Type B pancreatic cell (in vitro differentiated cells): ENCODE measurements around the gene HBS1L. TPM values are rescaled to one million over a fixed set of nuclear protein-coding genes. Genes with fewer than 3 reads are reported as not detected.
"Not testable (repeated sequence)": the region's sequence is repeated elsewhere in the genome, so short reads cannot be mapped to it uniquely, and the experiment has no call there.

Experiments used
- DNase-seq: peaks from one replicate; pipeline ENCODE4 v3.0.0; 2021; ENCODE audit warnings: mixed read lengths; ENCODE audit not compliant: unreplicated experiment; ENCODE audit errors: extremely low spot score
- H3K27ac Mint-ChIP-seq: 2 replicates; pipeline ENCODE4 v1.8.0; 2021; ENCODE audit warnings: mild to moderate bottlenecking, mixed read lengths
- H3K27me3 Mint-ChIP-seq: 2 replicates; pipeline ENCODE4 v1.8.0; 2021; ENCODE audit warnings: mixed read lengths
- H3K36me3 Mint-ChIP-seq: 2 replicates; pipeline ENCODE4 v1.8.0; 2021; ENCODE audit warnings: mixed read lengths
- H3K4me1 Mint-ChIP-seq: one replicate; pipeline ENCODE4 v1.8.0; 2021; ENCODE audit warnings: mixed read lengths; ENCODE audit not compliant: unreplicated experiment
- H3K4me3 Mint-ChIP-seq: 2 replicates; pipeline ENCODE4 v1.8.0; 2021; ENCODE audit warnings: mild to moderate bottlenecking, mixed read lengths
- H3K9me3 Mint-ChIP-seq: 2 replicates; pipeline ENCODE4 v1.8.0; 2021; ENCODE audit warnings: mixed read lengths
- total RNA-seq: library from RNA; stranded (reverse); gene quantifications from 2 replicates; pipeline ENCODE4 v1.2.1, GENCODE V29; 2021; ENCODE audit warnings: low replicate concordance
- TF ChIP-seq, protein P1 (sequence below): fragments of 200-600 bp; sonication (generic); conservative IDR thresholded peaks from 2 replicates; pipeline ENCODE4 v1.5.0; 2021; ENCODE audit warnings: antibody characterized with exemption, mild to moderate bottlenecking

Gene HBS1L
- total RNA-seq, 1 donor from 2014 or later = 71.0 TPM

DNA sequence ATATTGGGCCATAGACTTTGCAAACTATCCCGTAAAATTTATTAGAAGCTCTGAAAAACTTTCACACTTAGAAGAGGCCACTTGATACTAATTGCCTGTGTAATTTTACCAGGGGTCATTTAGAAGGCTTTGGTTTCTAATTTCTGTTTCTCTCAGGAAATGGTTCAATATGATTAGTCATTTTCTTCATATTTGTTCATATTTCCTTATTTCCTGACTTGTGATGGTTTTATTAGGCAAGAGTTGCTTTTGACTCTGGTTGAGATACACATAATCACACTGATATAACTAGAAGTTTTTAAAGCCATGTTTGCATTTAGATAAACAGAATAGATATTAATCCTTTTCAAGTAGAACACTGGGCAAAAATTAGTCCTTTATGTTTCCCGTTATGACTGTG lies 11.8 kb upstream of the HBS1L start:
- no peaks in the 10 kb centered on the region for H3K4me1 Mint-ChIP-seq

DNA sequence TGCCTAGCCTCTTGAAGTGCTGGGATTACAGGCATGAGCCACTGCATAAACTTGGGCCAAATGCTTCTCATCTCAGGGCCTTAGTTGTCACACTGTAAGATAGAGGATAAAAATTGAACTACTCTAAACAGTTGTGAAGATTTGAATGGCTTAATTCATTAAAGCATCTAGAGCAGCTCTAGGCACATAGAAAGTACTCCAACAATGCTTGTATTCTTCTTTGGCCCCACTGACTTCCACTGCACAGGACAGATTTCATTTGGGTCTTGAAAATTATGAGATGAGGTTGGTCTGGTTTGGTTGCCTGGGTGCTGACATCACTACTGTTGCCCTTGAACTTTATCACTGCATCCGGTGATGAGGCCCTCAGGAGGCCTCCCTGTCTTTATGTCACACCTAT lies 10.0 kb upstream of the HBS1L start:
- H3K27ac Mint-ChIP-seq = no peak overlapping the region
- H3K36me3 Mint-ChIP-seq = no peaks in the 10 kb centered on the region
- no peaks in the 10 kb centered on the region for H3K9me3 Mint-ChIP-seq
- DNase-seq = no peak
- TF ChIP-seq, protein P1, sequence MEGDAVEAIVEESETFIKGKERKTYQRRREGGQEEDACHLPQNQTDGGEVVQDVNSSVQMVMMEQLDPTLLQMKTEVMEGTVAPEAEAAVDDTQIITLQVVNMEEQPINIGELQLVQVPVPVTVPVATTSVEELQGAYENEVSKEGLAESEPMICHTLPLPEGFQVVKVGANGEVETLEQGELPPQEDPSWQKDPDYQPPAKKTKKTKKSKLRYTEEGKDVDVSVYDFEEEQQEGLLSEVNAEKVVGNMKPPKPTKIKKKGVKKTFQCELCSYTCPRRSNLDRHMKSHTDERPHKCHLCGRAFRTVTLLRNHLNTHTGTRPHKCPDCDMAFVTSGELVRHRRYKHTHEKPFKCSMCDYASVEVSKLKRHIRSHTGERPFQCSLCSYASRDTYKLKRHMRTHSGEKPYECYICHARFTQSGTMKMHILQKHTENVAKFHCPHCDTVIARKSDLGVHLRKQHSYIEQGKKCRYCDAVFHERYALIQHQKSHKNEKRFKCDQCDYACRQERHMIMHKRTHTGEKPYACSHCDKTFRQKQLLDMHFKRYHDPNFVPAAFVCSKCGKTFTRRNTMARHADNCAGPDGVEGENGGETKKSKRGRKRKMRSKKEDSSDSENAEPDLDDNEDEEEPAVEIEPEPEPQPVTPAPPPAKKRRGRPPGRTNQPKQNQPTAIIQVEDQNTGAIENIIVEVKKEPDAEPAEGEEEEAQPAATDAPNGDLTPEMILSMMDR = no peak
- no peaks in the 10 kb centered on the region for H3K4me1 Mint-ChIP-seq
- H3K27me3 Mint-ChIP-seq = peaks cover 14% of the 10 kb centered on the region
- H3K4me3 Mint-ChIP-seq = no peak overlapping the region

More for the DNA sequence above, 11.8 kb upstream of the HBS1L start:
- DNase-seq = no peak
- H3K9me3 Mint-ChIP-seq = no peaks in the 10 kb centered on the region
- no peaks in the 10 kb centered on the region for H3K36me3 Mint-ChIP-seq
- TF ChIP-seq, protein P1 = no peak
- H3K4me3 Mint-ChIP-seq = no peak overlapping the region
- peaks cover 4% of the 10 kb centered on the region for H3K27me3 Mint-ChIP-seq
- H3K27ac Mint-ChIP-seq = no peak overlapping the region

DNA sequence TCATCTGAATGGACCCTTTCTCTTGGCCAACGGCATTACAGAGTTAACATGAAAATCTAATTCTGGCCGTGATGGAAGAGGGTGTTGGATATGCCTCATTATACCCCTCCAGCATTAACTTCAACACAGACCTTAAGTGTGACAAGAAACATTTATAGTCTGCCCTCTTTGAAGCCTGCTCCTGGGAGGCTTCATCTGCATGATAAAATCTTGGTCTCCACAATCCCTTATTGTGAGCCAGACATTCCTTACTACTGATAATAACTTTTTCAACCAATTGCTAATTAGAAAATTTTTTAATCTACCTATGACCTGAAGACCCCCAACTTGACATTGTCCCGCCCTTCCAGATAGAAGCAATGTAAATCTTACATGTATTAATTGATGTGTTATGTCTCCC lies 9.3 kb upstream of the HBS1L start:
- Mint-ChIP-seq H3K36me3 (no peaks in the 10 kb centered on the region), H3K4me3 (no peak overlapping the region), H3K27ac (no peak overlapping the region), H3K27me3 (peaks cover 18% of the 10 kb centered on the region), H3K4me1 (no peaks in the 10 kb centered on the region), H3K9me3 (no peaks in the 10 kb centered on the region)
- no peak for DNase-seq
- TF ChIP-seq, protein P1 = no peak

DNA sequence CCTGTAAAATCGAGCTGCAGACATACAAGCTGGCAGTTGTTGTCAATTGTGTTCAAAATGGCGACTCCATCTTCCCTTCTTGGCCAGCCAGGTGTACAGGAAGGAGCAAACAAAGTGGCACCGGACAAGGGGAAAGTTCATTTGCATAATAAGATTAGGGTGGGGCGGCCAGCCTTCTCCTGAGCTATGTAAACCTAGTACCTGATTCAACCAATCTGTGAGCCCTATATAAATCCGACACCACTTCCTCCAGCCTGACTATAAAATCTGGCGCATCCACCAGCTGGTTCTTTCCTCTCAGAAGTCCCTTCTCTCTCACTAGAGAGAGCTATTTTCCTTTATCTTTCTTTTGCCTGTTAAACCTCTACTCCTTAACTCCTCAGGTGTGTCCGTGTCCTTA lies 8.1 kb upstream of the HBS1L start:
- no peaks in the 10 kb centered on the region for H3K4me1 Mint-ChIP-seq
- no peaks in the 10 kb centered on the region for H3K36me3 Mint-ChIP-seq
- no peak overlapping the region for H3K4me3 Mint-ChIP-seq
- H3K9me3 Mint-ChIP-seq = no peaks in the 10 kb centered on the region
- H3K27ac Mint-ChIP-seq = no peak overlapping the region
- peaks cover 21% of the 10 kb centered on the region for H3K27me3 Mint-ChIP-seq
- TF ChIP-seq, protein P1 = no peak
- no peak for DNase-seq

DNA sequence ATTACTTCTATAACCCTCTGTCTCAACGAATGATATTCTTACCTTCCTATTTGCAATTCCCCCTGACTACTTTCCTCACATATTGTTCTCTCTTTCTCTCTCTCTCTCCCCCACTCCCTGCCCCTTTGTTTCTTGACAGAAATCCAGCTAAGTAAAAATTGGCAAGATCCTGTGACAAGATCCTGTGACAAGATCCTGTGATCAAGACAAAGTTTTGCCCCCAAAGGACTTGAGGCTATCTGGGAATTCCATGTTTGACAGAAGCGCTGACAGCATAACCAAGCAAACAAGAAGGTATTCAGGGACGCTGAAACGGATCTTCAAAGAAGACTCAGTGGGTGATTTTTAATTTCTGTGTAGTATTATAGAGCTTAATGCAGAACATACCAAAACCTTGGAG lies 5.5 kb upstream of the HBS1L start:
- TF ChIP-seq, protein P1 = no peak
- Mint-ChIP-seq H3K36me3 (no peaks in the 10 kb centered on the region), H3K9me3 (no peaks in the 10 kb centered on the region), H3K4me1 (no peaks in the 10 kb centered on the region), H3K4me3 (no peak overlapping the region), H3K27me3 (peaks cover 18% of the 10 kb centered on the region), H3K27ac (no peak overlapping the region)
- no peak for DNase-seq

DNA sequence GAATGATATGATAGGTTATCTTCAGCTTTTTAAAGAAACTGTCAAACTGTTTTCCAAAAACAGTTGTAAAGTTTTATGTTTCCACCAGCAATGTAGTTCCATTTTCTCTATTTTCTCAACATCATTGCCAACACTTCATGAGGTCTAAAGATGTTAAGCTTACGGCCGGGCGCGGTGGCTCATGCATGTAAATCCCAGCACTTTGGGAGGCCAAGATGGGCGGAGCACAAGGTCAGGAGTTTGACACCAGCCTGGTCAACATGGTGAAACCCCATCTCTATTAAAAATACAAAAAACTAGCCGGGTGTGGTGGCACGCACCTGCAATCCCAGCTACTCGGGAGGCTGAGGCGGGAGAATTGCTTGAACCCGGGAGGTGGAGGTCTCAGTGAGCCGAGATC lies 3.7 kb upstream of the HBS1L start:
- not testable (repeated sequence) for H3K4me1 Mint-ChIP-seq, H3K36me3 Mint-ChIP-seq, H3K9me3 Mint-ChIP-seq, DNase-seq, H3K4me3 Mint-ChIP-seq, H3K27ac Mint-ChIP-seq
- H3K27me3 Mint-ChIP-seq = peaks cover 18% of the 10 kb centered on the region
